Suprapubic skin (tissue), 4 donors: Measurements from ENCODE around the gene MRPS33. TPM values are rescaled to one million over a fixed set of nuclear protein-coding genes. Genes with fewer than 3 reads are reported as not detected.

Experiments
- DNase-seq, 2 donors: peaks; one replicate each; pipeline ENCODE4 v3.0.0-alpha.2; 2019; ENCODE audit warnings: low spot score in 2 of 2
- H3K27ac ChIP-seq: fragments of 200-600 bp; sonication (generic); one replicate; pipeline ENCODE4 v1.5.1; 2019
- H3K27me3 ChIP-seq: fragments of 200-600 bp; sonication (generic); one replicate; pipeline ENCODE4 v1.5.1; 2019
- H3K36me3 ChIP-seq: fragments of 200-600 bp; sonication (generic); one replicate; pipeline ENCODE4 v1.5.1; 2019
- H3K4me1 ChIP-seq: fragments of 200-600 bp; sonication (generic); one replicate; pipeline ENCODE4 v1.5.1; 2019
- H3K4me3 ChIP-seq: fragments of 200-600 bp; sonication (generic); one replicate; pipeline ENCODE4 v1.5.1; 2019; ENCODE audit warnings: mild to moderate bottlenecking
- H3K9me3 ChIP-seq: fragments of 200-600 bp; sonication (generic); one replicate; pipeline ENCODE4 v1.5.1; 2019
- EP300 ChIP-seq: sonication (generic); formaldehyde crosslinking; IDR thresholded peaks from one replicate; pipeline ENCODE4 v1.6.1; 2017; ENCODE audit warnings: antibody characterized with exemption
- POLR2A ChIP-seq, 2 donors: fragments of 450-650 bp; IDR thresholded peaks; one replicate each; pipeline ENCODE4 v1.6.1; 2017; ENCODE audit warnings: antibody characterized with exemption in 2 of 2, mild to moderate bottlenecking in 2 of 2, moderate library complexity in 2 of 2
- POLR2AphosphoS5 ChIP-seq, 3 donors: sonication (generic); formaldehyde crosslinking; IDR thresholded peaks; one replicate each; pipeline ENCODE4 v1.6.1; 2017; ENCODE audit warnings: antibody characterized with exemption in 3 of 3
- WGBS: methylation state at CpG from one replicate; pipeline ENCODE4 v1.1.5; 2018; 5-methylcytosine and 5-hydroxymethylcytosine counted together
- total RNA-seq, 4 donors: library from RNA; depleted of rRNA; stranded (reverse); fragments of >200 nt; gene quantifications; one replicate each; pipeline ENCODE4 v1.1.0, GENCODE V29; 2016
- TF ChIP-seq, protein P1 (sequence below), 2 donors: fragments of 200-600 bp in 1 of 2; fragments of 450-650 bp in 1 of 2; sonication (generic) in 1 of 2; IDR thresholded peaks; one replicate each; pipeline ENCODE4 v1.5.1; 2016 to 2019; ENCODE audit warnings: antibody characterized with exemption in 2 of 2, mild to moderate bottlenecking in 1 of 2, moderate library complexity in 1 of 2

MRPS33 gene
- total RNA-seq, 4 donors from 2014 or later = 11.2 to 32.0 (median 12.7) TPM

DNA sequence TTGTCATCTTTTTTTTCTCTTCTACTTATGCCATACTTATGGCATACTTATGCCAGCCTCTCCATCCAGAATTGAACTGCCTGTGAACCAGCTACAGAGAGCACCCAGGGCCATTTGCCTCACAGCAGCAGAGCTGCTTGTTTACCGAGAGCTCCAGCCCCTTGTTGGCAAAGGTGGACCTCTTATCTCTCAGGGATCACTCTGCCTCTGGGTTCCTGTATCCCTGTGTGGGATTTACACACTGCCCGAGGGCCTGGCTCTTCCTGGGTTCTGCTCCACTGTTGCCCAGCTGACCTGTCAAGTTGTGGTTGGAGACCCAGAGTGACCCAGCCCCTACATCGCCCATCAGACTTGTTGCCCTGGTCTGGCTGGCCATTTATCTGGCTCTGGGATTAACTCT lies 22.3 kb downstream of the MRPS33 start:
- 55% methylated on average over 3 of the region's 3 CpGs for WGBS
- Histone ChIP-seq H3K4me1 (no peaks in the 10 kb centered on the region), H3K9me3 (no peaks in the 10 kb centered on the region), H3K36me3 (no peaks in the 10 kb centered on the region), H3K4me3 (no peak overlapping the region), H3K27ac (no peak overlapping the region), H3K27me3 (no peaks in the 10 kb centered on the region)
- no peak for DNase-seq
- TF ChIP-seq EP300 = no peak
- TF ChIP-seq POLR2A (IDR thresholded peaks at IDR 0.05) = no peak
- TF ChIP-seq, protein P1, sequence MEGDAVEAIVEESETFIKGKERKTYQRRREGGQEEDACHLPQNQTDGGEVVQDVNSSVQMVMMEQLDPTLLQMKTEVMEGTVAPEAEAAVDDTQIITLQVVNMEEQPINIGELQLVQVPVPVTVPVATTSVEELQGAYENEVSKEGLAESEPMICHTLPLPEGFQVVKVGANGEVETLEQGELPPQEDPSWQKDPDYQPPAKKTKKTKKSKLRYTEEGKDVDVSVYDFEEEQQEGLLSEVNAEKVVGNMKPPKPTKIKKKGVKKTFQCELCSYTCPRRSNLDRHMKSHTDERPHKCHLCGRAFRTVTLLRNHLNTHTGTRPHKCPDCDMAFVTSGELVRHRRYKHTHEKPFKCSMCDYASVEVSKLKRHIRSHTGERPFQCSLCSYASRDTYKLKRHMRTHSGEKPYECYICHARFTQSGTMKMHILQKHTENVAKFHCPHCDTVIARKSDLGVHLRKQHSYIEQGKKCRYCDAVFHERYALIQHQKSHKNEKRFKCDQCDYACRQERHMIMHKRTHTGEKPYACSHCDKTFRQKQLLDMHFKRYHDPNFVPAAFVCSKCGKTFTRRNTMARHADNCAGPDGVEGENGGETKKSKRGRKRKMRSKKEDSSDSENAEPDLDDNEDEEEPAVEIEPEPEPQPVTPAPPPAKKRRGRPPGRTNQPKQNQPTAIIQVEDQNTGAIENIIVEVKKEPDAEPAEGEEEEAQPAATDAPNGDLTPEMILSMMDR (IDR thresholded peaks at IDR 0.05) = no peak
- no peak for TF ChIP-seq POLR2AphosphoS5 (IDR thresholded peaks at IDR 0.05)

GRCh38 chr7:140990193-140990962 lies 24.4 kb downstream of the MRPS33 start:
- Histone ChIP-seq H3K4me3 (no peak overlapping the region), H3K27ac (no peak overlapping the region), H3K36me3 (no peaks in the 10 kb centered on the region), H3K4me1 (no peaks in the 10 kb centered on the region), H3K27me3 (no peaks in the 10 kb centered on the region), H3K9me3 (no peaks in the 10 kb centered on the region)
- no peak for DNase-seq
- TF ChIP-seq POLR2A (IDR thresholded peaks at IDR 0.05) = no peak
- TF ChIP-seq, protein P1 (IDR thresholded peaks at IDR 0.05) = no peak
- no peak for TF ChIP-seq POLR2AphosphoS5 (IDR thresholded peaks at IDR 0.05)
- no peak for TF ChIP-seq EP300
- 76% methylated on average over 4 of the region's 4 CpGs for WGBS

- Histone ChIP-seq H3K4me3 (no peak overlapping the region), H3K9me3 (peaks cover 5% of the 10 kb centered on the region), H3K36me3 (no peaks in the 10 kb centered on the region), H3K27me3 (no peaks in the 10 kb centered on the region), H3K27ac (no peak overlapping the region), H3K4me1 (no peaks in the 10 kb centered on the region)
- TF ChIP-seq, protein P1 (IDR thresholded peaks at IDR 0.05) = no peak
- TF ChIP-seq POLR2AphosphoS5 (IDR thresholded peaks at IDR 0.05) (no peak), EP300 (no peak), POLR2A (IDR thresholded peaks at IDR 0.05) (no peak)
- no peak for DNase-seq
Observed at GRCh38 chr7:140989068-140989467, 25.7 kb downstream of the MRPS33 start.

- Histone ChIP-seq H3K36me3 (no peaks in the 10 kb centered on the region), H3K9me3 (peaks cover 11% of the 10 kb centered on the region), H3K27me3 (no peaks in the 10 kb centered on the region), H3K4me1 (no peaks in the 10 kb centered on the region), H3K27ac (no peak overlapping the region), H3K4me3 (no peak overlapping the region)
- 58% methylated on average over 4 of the region's 4 CpGs for WGBS
- no peak for DNase-seq
- TF ChIP-seq, protein P1 (IDR thresholded peaks at IDR 0.05) = no peak
- TF ChIP-seq POLR2AphosphoS5 (IDR thresholded peaks at IDR 0.05) (no peak), POLR2A (IDR thresholded peaks at IDR 0.05) (no peak), EP300 (no peak)
Observed at GRCh38 chr7:140983802-140984201, 30.9 kb downstream of the MRPS33 start.

DNA sequence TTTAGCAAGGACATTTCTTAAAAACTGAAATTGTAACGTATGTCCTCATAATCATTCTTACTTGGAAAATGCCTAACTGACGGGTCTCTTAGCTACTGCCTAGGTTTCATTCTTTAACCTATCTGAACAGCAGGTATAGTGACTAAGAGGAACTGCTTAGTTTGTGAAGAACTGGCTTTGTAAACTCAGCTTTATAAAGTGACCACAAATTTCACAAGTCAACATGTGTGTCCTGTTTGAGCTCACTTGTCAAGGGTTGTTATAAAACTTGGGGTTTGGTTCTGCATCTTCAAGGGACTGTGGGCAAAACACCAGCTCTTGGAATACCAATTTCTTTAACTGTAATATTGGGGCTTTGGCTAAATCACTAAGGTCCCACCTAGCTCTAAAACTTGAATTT lies 32.2 kb downstream of the MRPS33 start:
- DNase-seq = no peak
- Histone ChIP-seq H3K27me3 (no peaks in the 10 kb centered on the region), H3K4me3 (no peak overlapping the region), H3K9me3 (peaks cover 11% of the 10 kb centered on the region), H3K4me1 (no peaks in the 10 kb centered on the region), H3K27ac (no peak overlapping the region), H3K36me3 (no peaks in the 10 kb centered on the region)
- WGBS = 77% methylated on average over 2 of the region's 2 CpGs
- TF ChIP-seq, protein P1 (IDR thresholded peaks at IDR 0.05) = no peak
- TF ChIP-seq POLR2AphosphoS5 (IDR thresholded peaks at IDR 0.05) (no peak), POLR2A (IDR thresholded peaks at IDR 0.05) (no peak), EP300 (no peak)
